CD4-positive, alpha-beta memory T cell (primary cell): ENCODE data around the gene PGBD5. TPM values are rescaled to one million over a fixed set of nuclear protein-coding genes. Genes with fewer than 3 reads are reported as not detected.

Experiments
- CTCF ChIA-PET: fragments of 350-600 bp; sonication (Branson Sonifier 250); formaldehyde crosslinking; loops from one replicate; lab custom pipeline; 2021; ENCODE audit warnings: inconsistent platforms; ENCODE audit not compliant: partially characterized antibody; lab: Charles Lee
- POLR2A ChIA-PET: fragments of 350-600 bp; sonication (Branson Sonifier 250); formaldehyde crosslinking; loops from one replicate; lab custom pipeline; 2021; ENCODE audit not compliant: partially characterized antibody; lab: Charles Lee
- DNase-seq, 5 donors: peaks; one replicate each; pipeline versions ENCODE4 v3.0.0 to v3.0.0-alpha.2; 2020 to 2022; ENCODE audit warnings: mixed read lengths in 1 of 5
- H3K27ac ChIP-seq: one replicate; pipeline ENCODE4 v1.7.0; 2013; ENCODE audit warnings: low read depth, low read length
- H3K27me3 ChIP-seq: 2 replicates; pipeline ENCODE4 v1.7.0; 2013; ENCODE audit warnings: mild to moderate bottlenecking, low read length, moderate library complexity; ENCODE audit not compliant: insufficient read depth
- H3K36me3 ChIP-seq: 2 replicates; pipeline ENCODE4 v1.7.0; 2013; ENCODE audit warnings: mild to moderate bottlenecking, low read length, moderate library complexity; ENCODE audit not compliant: insufficient read depth
- H3K4me1 ChIP-seq: 2 replicates; pipeline ENCODE4 v1.7.0; 2013; ENCODE audit warnings: mild to moderate bottlenecking, low read length, moderate library complexity; ENCODE audit not compliant: insufficient read depth
- H3K4me3 ChIP-seq, 2 donors: one replicate each; pipeline ENCODE4 v1.7.0; 2013; ENCODE audit warnings: low read length in 2 of 2, mild to moderate bottlenecking in 1 of 2
- H3K9me3 ChIP-seq, 2 donors: one replicate each; pipeline ENCODE4 v1.7.0; 2013; ENCODE audit warnings: low read length in 2 of 2, control low read depth in 1 of 2; ENCODE audit not compliant: control insufficient read depth in 1 of 2
- H3K27ac Mint-ChIP-seq, 7 donors: one replicate each; pipeline ENCODE4 v1.8.0; 2020 to 2021; ENCODE audit warnings: mixed read lengths in 7 of 7, mild to moderate bottlenecking in 6 of 7, inconsistent platforms in 3 of 7, moderate library complexity in 3 of 7
- H3K27me3 Mint-ChIP-seq, 2 donors: one replicate each; pipeline ENCODE4 v1.8.0; 2020 to 2021; ENCODE audit warnings: mixed read lengths in 2 of 2
- H3K36me3 Mint-ChIP-seq, 2 donors: one replicate each; pipeline ENCODE4 v1.8.0; 2020 to 2021; ENCODE audit warnings: mixed read lengths in 2 of 2, inconsistent platforms in 1 of 2, mild to moderate bottlenecking in 1 of 2
- H3K4me1 Mint-ChIP-seq, 4 donors: one replicate each; pipeline ENCODE4 v1.8.0; 2020 to 2021; ENCODE audit warnings: mixed read lengths in 4 of 4, mild to moderate bottlenecking in 1 of 4
- H3K4me3 Mint-ChIP-seq, 8 donors: one replicate each; pipeline ENCODE4 v1.8.0; 2020 to 2021; ENCODE audit warnings: mixed read lengths in 8 of 8, mild to moderate bottlenecking in 7 of 8, moderate library complexity in 6 of 8, inconsistent platforms in 3 of 8
- H3K9me3 Mint-ChIP-seq, 8 donors: one replicate each; pipeline ENCODE4 v1.8.0; 2020 to 2021; ENCODE audit warnings: mixed read lengths in 8 of 8, mild to moderate bottlenecking in 5 of 8, inconsistent platforms in 3 of 8, moderate library complexity in 1 of 8
- intact Hi-C: fragments of 100-400 bp; cut with micrococcal nuclease; formaldehyde crosslinking; loops from one replicate; pipeline ENCODE4 v1.15.1; 2023
- polyA plus RNA-seq, 2 donors: library from polyadenylated mRNA; unstranded; fragments of 300-500 nt; fragmentation: Illumina TruSeq; gene quantifications; one replicate each; pipeline ENCODE4 v1.2.3, GENCODE V29; 2021
- total RNA-seq, 2 experiments: library from RNA; stranded (reverse); gene quantifications; one replicate each; pipeline ENCODE4 v1.2.3, GENCODE V29; 2021

Gene PGBD5
- total and polyA plus RNA-seq, 4 experiments from 2014 or later = not detected

GRCh38 chr1:230398856-230399255 lies 27.3 kb downstream of the PGBD5 start:
- Histone ChIP-seq H3K27me3 (no peaks in the 10 kb centered on the region), H3K27ac (no peak overlapping the region), H3K9me3 (no peaks in the 10 kb centered on the region), H3K4me1 (no peaks in the 10 kb centered on the region), H3K36me3 (no peaks in the 10 kb centered on the region), H3K4me3 (no peak overlapping the region)
- no peak overlapping the region for H3K27ac Mint-ChIP-seq
- H3K36me3 Mint-ChIP-seq = no peaks in the 10 kb centered on the region
- H3K4me1 Mint-ChIP-seq = no peaks in the 10 kb centered on the region
- H3K9me3 Mint-ChIP-seq = peaks cover 0 to 2% (median under 1%) of the 10 kb centered on the region in 8 donors
- H3K27me3 Mint-ChIP-seq = peaks cover 12 to 19% of the 10 kb centered on the region in 2 donors
- no peak overlapping the region for H3K4me3 Mint-ChIP-seq
- intact Hi-C loops = no loop called here
- POLR2A ChIA-PET = no interaction called here
- no peak for DNase-seq
- CTCF ChIA-PET = no interaction called here

GRCh38 chr1:230396966-230397365 lies 29.2 kb downstream of the PGBD5 start:
- Histone ChIP-seq H3K4me1 (no peaks in the 10 kb centered on the region), H3K27me3 (no peaks in the 10 kb centered on the region), H3K27ac (no peak overlapping the region), H3K4me3 (no peak overlapping the region), H3K9me3 (no peaks in the 10 kb centered on the region), H3K36me3 (no peaks in the 10 kb centered on the region)
- no peaks in the 10 kb centered on the region for H3K36me3 Mint-ChIP-seq
- peak overlapping the region in 1 of 7 donors; percentile 79 for H3K27ac Mint-ChIP-seq
- intact Hi-C loops = no loop called here
- no peaks in the 10 kb centered on the region for H3K4me1 Mint-ChIP-seq
- POLR2A ChIA-PET = no interaction called here
- CTCF ChIA-PET = no interaction called here
- H3K27me3 Mint-ChIP-seq = peaks cover 11 to 19% of the 10 kb centered on the region in 2 donors
- H3K9me3 Mint-ChIP-seq = peaks cover 0 to 3% (median 0%) of the 10 kb centered on the region in 8 donors
- H3K4me3 Mint-ChIP-seq = no peak overlapping the region
- DNase-seq = no peak

DNA sequence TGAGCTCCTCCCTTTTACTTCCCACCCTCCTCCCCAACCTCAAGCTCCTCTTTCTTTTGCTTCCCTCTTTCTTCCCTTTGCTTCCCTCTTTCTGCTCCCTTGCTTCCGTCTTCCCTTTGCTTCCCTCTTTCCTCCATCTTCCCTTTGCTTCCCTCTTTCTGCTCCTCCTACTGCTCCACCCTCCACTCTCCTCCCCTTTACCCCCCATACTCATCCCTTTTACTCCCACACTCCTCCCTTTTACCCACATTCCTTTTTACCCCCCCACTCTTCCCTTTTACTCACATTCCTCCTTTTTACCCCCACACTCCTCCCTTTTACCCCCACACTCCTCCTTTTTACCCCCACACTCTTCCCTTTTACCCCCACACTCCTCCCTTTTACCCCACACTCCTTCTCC lies 30.2 kb downstream of the PGBD5 start:
- H3K4me3 ChIP-seq = no peak overlapping the region
- no peaks in the 10 kb centered on the region for H3K9me3 ChIP-seq
- intact Hi-C loops = no loop called here
- H3K27me3 ChIP-seq = no peaks in the 10 kb centered on the region
- H3K4me1 ChIP-seq = no peaks in the 10 kb centered on the region
- H3K27ac ChIP-seq = no peak overlapping the region
- CTCF ChIA-PET = no interaction called here
- Mint-ChIP-seq H3K27me3 (peaks cover 11 to 21% of the 10 kb centered on the region in 2 donors), H3K4me3 (no peak overlapping the region), H3K4me1 (no peaks in the 10 kb centered on the region), H3K27ac (no peak overlapping the region), H3K9me3 (peaks cover 0 to 3% (median 0%) of the 10 kb centered on the region in 8 donors), H3K36me3 (no peaks in the 10 kb centered on the region)
- DNase-seq = no peak
- no peaks in the 10 kb centered on the region for H3K36me3 ChIP-seq
- POLR2A ChIA-PET = no interaction called here

GRCh38 chr1:230394741-230395140 lies 31.4 kb downstream of the PGBD5 start:
- POLR2A ChIA-PET = no interaction called here
- intact Hi-C loops = no loop called here

DNA sequence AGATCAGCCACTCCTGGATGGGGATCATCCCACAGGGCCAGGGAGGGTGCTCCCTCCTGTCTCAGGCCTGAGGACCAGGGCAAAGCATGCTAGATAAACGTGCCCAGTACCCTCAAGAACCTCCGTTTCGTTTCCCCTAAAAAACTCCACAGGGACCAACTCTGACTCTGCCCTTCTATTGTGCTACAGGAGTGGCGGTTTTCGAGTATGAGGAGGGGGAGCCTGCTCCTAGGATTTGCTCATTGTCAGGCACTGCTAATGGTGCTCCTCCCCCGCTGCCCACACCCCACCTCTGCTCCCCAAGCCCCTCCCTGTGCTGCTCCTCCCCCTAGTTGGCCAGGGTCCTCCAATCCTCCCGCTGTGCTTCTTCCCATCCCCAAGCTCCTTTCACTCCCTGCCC lies 32.0 kb downstream of the PGBD5 start:
- H3K36me3 ChIP-seq = no peaks in the 10 kb centered on the region
- DNase-seq = no peak
- Mint-ChIP-seq H3K4me3 (no peak overlapping the region), H3K9me3 (peaks cover 0 to 3% (median 0%) of the 10 kb centered on the region in 8 donors), H3K36me3 (no peaks in the 10 kb centered on the region), H3K27me3 (peaks cover 4 to 24% of the 10 kb centered on the region in 2 donors), H3K4me1 (no peaks in the 10 kb centered on the region), H3K27ac (no peak overlapping the region)
- no peaks in the 10 kb centered on the region for H3K27me3 ChIP-seq
- H3K4me1 ChIP-seq = no peaks in the 10 kb centered on the region
- H3K4me3 ChIP-seq = no peak overlapping the region
- intact Hi-C loops = no loop called here
- no peak overlapping the region for H3K27ac ChIP-seq
- CTCF ChIA-PET = no interaction called here
- POLR2A ChIA-PET = no interaction called here
- no peaks in the 10 kb centered on the region for H3K9me3 ChIP-seq

More at GRCh38 chr1:230394741-230395140, 31.4 kb downstream of the PGBD5 start:
- CTCF ChIA-PET = no interaction called here
- Mint-ChIP-seq H3K9me3 (peaks cover 0 to 3% (median 0%) of the 10 kb centered on the region in 8 donors), H3K4me3 (no peak overlapping the region), H3K36me3 (no peaks in the 10 kb centered on the region), H3K27me3 (peaks cover 6 to 25% of the 10 kb centered on the region in 2 donors), H3K27ac (no peak overlapping the region), H3K4me1 (no peaks in the 10 kb centered on the region)
- no peak for DNase-seq
- Histone ChIP-seq H3K4me1 (no peaks in the 10 kb centered on the region), H3K36me3 (no peaks in the 10 kb centered on the region), H3K9me3 (no peaks in the 10 kb centered on the region), H3K27me3 (no peaks in the 10 kb centered on the region), H3K4me3 (no peak overlapping the region), H3K27ac (no peak overlapping the region)

DNA sequence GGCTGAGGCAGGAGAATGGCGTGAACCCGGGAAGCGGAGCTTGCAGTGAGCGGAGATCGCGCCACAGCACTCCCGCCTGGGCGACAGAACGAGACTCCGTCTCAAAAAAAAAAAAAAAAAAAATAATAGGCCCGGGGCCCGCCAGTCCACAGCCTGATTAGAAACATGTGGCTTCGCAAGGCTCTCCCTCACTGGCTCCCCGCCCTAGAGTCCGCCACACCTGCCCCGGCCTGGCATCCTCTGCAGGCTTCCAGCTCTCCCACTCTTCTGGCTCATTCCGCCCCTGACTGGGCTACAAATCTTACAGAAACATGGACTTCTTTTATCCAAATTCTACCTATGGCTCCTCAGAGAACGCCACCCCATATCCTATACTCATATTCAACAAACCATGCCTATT lies 32.4 kb downstream of the PGBD5 start:
- peaks cover 4 to 24% of the 10 kb centered on the region in 2 donors for H3K27me3 Mint-ChIP-seq
- POLR2A ChIA-PET = no interaction called here
- H3K9me3 ChIP-seq = no peaks in the 10 kb centered on the region
- peaks cover 0 to 3% (median 0%) of the 10 kb centered on the region in 8 donors for H3K9me3 Mint-ChIP-seq
- H3K36me3 Mint-ChIP-seq = no peaks in the 10 kb centered on the region
- no peak for DNase-seq
- H3K4me1 Mint-ChIP-seq = no peaks in the 10 kb centered on the region
- H3K36me3 ChIP-seq = no peaks in the 10 kb centered on the region
- no peak overlapping the region for H3K27ac Mint-ChIP-seq
- no peak overlapping the region for H3K4me3 ChIP-seq
- H3K27ac ChIP-seq = no peak overlapping the region
- H3K27me3 ChIP-seq = no peaks in the 10 kb centered on the region
- H3K4me3 Mint-ChIP-seq = no peak overlapping the region
- CTCF ChIA-PET = no interaction called here
- H3K4me1 ChIP-seq = no peaks in the 10 kb centered on the region
- intact Hi-C loops = no loop called here

DNA sequence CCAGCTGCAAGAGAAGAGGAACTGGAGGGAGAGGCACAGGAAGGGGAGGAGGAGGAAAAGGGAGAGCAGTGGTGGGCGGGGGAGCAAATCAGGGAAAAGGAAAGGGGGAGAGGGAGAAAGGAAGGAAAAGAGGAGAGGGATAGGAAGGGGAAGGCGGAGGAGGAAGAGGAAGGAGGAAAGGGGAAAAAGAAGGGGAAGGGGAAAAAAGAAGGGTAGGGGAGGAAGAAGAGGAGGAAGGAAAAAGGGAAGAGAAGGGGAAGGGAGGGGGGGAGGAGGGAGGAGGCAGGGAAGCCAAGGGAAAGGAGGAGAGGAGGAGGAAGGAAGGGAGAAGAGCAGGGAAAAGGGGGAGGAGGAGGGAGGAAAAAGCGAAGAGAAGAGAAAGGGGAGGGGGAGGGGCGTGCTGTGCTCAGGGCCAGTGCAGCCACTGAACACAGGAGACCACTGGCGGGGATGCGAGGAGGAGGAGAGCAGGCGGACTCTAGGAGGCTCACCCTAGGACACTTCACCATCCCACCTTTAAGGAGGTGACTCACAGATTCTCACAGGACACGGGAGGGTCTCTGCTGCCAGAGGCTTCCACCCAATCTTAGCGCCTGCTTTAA lies 33.1 kb downstream of the PGBD5 start:
- Histone ChIP-seq H3K4me1 (no peaks in the 10 kb centered on the region), H3K9me3 (no peaks in the 10 kb centered on the region), H3K27ac (no peak overlapping the region), H3K27me3 (no peaks in the 10 kb centered on the region), H3K36me3 (no peaks in the 10 kb centered on the region), H3K4me3 (no peak overlapping the region)
- H3K4me3 Mint-ChIP-seq = no peak overlapping the region
- no peak overlapping the region for H3K27ac Mint-ChIP-seq
- intact Hi-C loops = no loop called here
- no peaks in the 10 kb centered on the region for H3K36me3 Mint-ChIP-seq
- peaks cover 0 to 22% of the 10 kb centered on the region in 2 donors for H3K27me3 Mint-ChIP-seq
- POLR2A ChIA-PET = no interaction called here
- DNase-seq = no peak
- CTCF ChIA-PET = no interaction called here
- peaks cover 0 to 3% (median 0%) of the 10 kb centered on the region in 8 donors for H3K9me3 Mint-ChIP-seq
- H3K4me1 Mint-ChIP-seq = no peaks in the 10 kb centered on the region
